Endodermal cell (in vitro differentiated cells): ENCODE results near the gene WDR75. TPM values are rescaled to one million over a fixed set of nuclear protein-coding genes. Genes with fewer than 3 reads are reported as not detected.

Experiments used
- DNase-seq: peaks from one replicate; pipeline ENCODE4 v3.0.0-alpha.2; 2017
- H3K27ac ChIP-seq: 2 replicates; pipeline ENCODE4 v1.5.1; 2013; ENCODE audit warnings: mild to moderate bottlenecking, low read depth, low read length, moderate library complexity
- H3K27me3 ChIP-seq: 2 replicates; pipeline ENCODE4 v1.6.1; 2013; ENCODE audit warnings: mild to moderate bottlenecking, low read length, moderate library complexity; ENCODE audit not compliant: insufficient read depth, control insufficient read depth, poor library complexity, severe bottlenecking
- H3K36me3 ChIP-seq: 2 replicates; pipeline ENCODE4 v1.7.0; 2013; ENCODE audit warnings: mild to moderate bottlenecking, low read length, moderate library complexity; ENCODE audit not compliant: control insufficient read depth, insufficient read depth
- H3K4me1 ChIP-seq: one replicate; pipeline ENCODE4 v1.7.0; 2013; ENCODE audit warnings: low read length; ENCODE audit not compliant: control insufficient read depth, insufficient read depth
- H3K4me3 ChIP-seq: 2 replicates; pipeline ENCODE4 v1.5.1; 2013; ENCODE audit warnings: mild to moderate bottlenecking, low read length, moderate library complexity
- H3K9ac ChIP-seq: 2 replicates; pipeline ENCODE4 v1.6.1; 2013; ENCODE audit warnings: mild to moderate bottlenecking, low read length, moderate library complexity; ENCODE audit not compliant: poor library complexity, severe bottlenecking; ENCODE audit errors: extremely low read depth
- H3K9me3 ChIP-seq: 2 replicates; pipeline ENCODE4 v1.6.1; 2013; ENCODE audit warnings: mild to moderate bottlenecking, low read length, moderate library complexity; ENCODE audit not compliant: control insufficient read depth
- H3K27ac Mint-ChIP-seq: 2 replicates; pipeline ENCODE4 v1.8.0; 2020; ENCODE audit warnings: mixed read lengths
- H3K27me3 Mint-ChIP-seq: 2 replicates; pipeline ENCODE4 v1.8.0; 2021; ENCODE audit warnings: mild to moderate bottlenecking, mixed read lengths; ENCODE audit not compliant: insufficient read depth
- H3K36me3 Mint-ChIP-seq: 2 replicates; pipeline ENCODE4 v1.8.0; 2020; ENCODE audit warnings: low read depth, mixed read lengths
- H3K4me1 Mint-ChIP-seq: 2 replicates; pipeline ENCODE4 v1.8.0; 2020; ENCODE audit warnings: mixed read lengths
- H3K4me3 Mint-ChIP-seq: 2 replicates; pipeline ENCODE4 v1.8.0; 2020; ENCODE audit warnings: mild to moderate bottlenecking, moderate library complexity, mixed read lengths
- H3K9me3 Mint-ChIP-seq: 2 replicates; pipeline ENCODE4 v1.8.0; 2020; ENCODE audit warnings: mild to moderate bottlenecking, mixed read lengths
- CTCF ChIP-seq: fragments of 200-600 bp; sonication (generic); conservative IDR thresholded peaks from 2 replicates; pipeline ENCODE4 v1.5.0; 2021; ENCODE audit warnings: antibody characterized with exemption, mild to moderate bottlenecking
- WGBS, 2 experiments: methylation state at CpG; one replicate each; pipeline versions ENCODE4 v1.1.5 to v1.1.7; 2013; ENCODE audit warnings: missing lambda C conversion rate in 2 of 2, mixed read lengths in 1 of 2; ENCODE audit not compliant: insufficient coverage in 1 of 2, insufficient read length in 1 of 2; 5-methylcytosine and 5-hydroxymethylcytosine counted together
- total RNA-seq, 2 donors: library from RNA; stranded (reverse); fragmentation: NEBNext Ultra II Directional in 1 of 2; extraction: Animal tissue kit (Norgen Biotek cat#: 25700) in 1 of 2; gene quantifications; 2 replicates in 1 of 2; 3 replicates in 1 of 2; pipeline ENCODE4 v1.2.1, GENCODE V29; 2021

WDR75 gene
- total RNA-seq, 2 donors from 2014 or later, result 65.8 to 76.2 TPM

DNA sequence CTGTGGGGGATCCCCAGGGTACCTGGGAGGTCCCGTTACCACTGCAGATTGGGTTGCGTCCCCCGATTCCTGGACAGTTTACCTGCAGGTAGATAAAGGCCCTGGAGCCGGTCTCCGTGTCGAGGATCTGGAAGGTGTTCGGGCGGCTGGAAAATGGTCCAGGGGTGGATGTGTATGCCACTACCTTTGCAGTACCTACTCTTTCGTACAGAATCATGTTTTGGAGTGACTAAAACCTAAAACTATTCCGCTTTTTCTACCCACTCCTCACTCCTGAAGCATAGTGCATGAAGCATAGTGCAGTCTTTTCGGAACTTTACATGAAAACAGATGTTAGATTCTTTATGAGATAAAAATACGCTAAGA is 418 bp downstream of the WDR75 start:
- Mint-ChIP-seq H3K9me3 (no peaks in the 10 kb centered on the region), H3K4me1 (peaks cover 9% of the 10 kb centered on the region), H3K4me3 (no peak overlapping the region), H3K27ac (peak overlapping the region; percentile 99), H3K27me3 (no peaks in the 10 kb centered on the region), H3K36me3 (no peaks in the 10 kb centered on the region)
- Histone ChIP-seq H3K4me1 (peaks cover 5% of the 10 kb centered on the region), H3K27me3 (peaks cover 4% of the 10 kb centered on the region), H3K4me3 (peak overlapping the region; percentile 87), H3K27ac (peak overlapping the region; percentile 74), H3K9me3 (no peaks in the 10 kb centered on the region), H3K36me3 (peaks cover 16% of the 10 kb centered on the region), H3K9ac (peak overlapping the region; percentile 86)
- no peak for TF ChIP-seq CTCF
- WGBS, 2 experiments, result 0% methylated on average over 5 to 12 of the region's 12 CpGs
- DNase-seq, result no peak

DNA sequence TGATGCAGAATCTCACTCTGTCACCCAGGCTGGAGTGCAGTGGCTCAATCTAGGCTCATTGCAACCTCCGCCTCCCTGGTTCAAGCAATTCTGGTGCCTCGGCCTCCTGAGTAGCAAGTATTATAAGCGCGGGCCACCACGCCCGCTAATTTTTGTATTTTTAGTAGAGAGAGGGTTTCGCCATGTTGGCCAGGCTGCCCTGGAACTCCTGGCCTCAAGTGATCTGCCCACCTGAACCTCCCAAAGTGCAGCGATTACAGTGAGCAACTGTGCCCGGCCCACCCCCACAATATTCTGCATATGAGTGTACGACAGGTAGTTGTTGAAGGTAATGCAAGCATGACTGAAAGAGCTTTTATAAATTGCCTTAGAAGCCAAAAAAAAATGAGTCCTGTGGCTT is 1.2 kb downstream of the WDR75 start:
- H3K9ac ChIP-seq, result no peak overlapping the region
- H3K36me3 Mint-ChIP-seq, result no peaks in the 10 kb centered on the region
- no peak for TF ChIP-seq CTCF
- H3K9me3 Mint-ChIP-seq, result no peaks in the 10 kb centered on the region
- H3K27me3 ChIP-seq, result peaks cover 1% of the 10 kb centered on the region
- peak overlapping the region; percentile 87 for H3K4me3 ChIP-seq
- DNase-seq, result no peak
- H3K9me3 ChIP-seq, result no peaks in the 10 kb centered on the region
- peaks cover 5% of the 10 kb centered on the region for H3K4me1 ChIP-seq
- no peaks in the 10 kb centered on the region for H3K27me3 Mint-ChIP-seq
- 78 to 94% methylated on average over 6 to 10 of the region's 10 CpGs for WGBS, 2 experiments
- no peak overlapping the region for H3K4me3 Mint-ChIP-seq
- no peak overlapping the region for H3K27ac ChIP-seq
- no peak overlapping the region for H3K27ac Mint-ChIP-seq
- H3K36me3 ChIP-seq, result peaks cover 22% of the 10 kb centered on the region
- peaks cover 9% of the 10 kb centered on the region for H3K4me1 Mint-ChIP-seq

GRCh38 chr2:189444322-189444721 is 3.0 kb downstream of the WDR75 start:
- Histone ChIP-seq H3K27ac (no peak overlapping the region), H3K36me3 (peaks cover 40% of the 10 kb centered on the region), H3K4me1 (peaks cover 5% of the 10 kb centered on the region), H3K4me3 (peak overlapping the region; percentile 16), H3K9ac (no peak overlapping the region), H3K27me3 (no peaks in the 10 kb centered on the region), H3K9me3 (no peaks in the 10 kb centered on the region)
- no peak for TF ChIP-seq CTCF
- Mint-ChIP-seq H3K36me3 (peaks cover 16% of the 10 kb centered on the region), H3K4me3 (no peak overlapping the region), H3K4me1 (peaks cover 9% of the 10 kb centered on the region), H3K9me3 (no peaks in the 10 kb centered on the region), H3K27ac (no peak overlapping the region), H3K27me3 (no peaks in the 10 kb centered on the region)
- no peak for DNase-seq
- 100% methylated on average over 1 of the region's 1 CpG; no CpG with 5 or more reads in 1 of the 2 experiments for WGBS, 2 experiments
